ENCODE data around the gene CHERP. TPM values are rescaled to one million over a fixed set of nuclear protein-coding genes. Genes with fewer than 3 reads are reported as not detected.

CHERP gene
- total and polyA plus RNA-seq, 2 of the 13 experiments (the other 11 are each of a cell fraction or from before 2014, with no cell fraction given) = 4.3 to 5.4 TPM

GRCh38 chr19:16527971-16528521, 14.2 kb downstream of the CHERP start (continued):
- TF ChIP-seq, protein P1, sequence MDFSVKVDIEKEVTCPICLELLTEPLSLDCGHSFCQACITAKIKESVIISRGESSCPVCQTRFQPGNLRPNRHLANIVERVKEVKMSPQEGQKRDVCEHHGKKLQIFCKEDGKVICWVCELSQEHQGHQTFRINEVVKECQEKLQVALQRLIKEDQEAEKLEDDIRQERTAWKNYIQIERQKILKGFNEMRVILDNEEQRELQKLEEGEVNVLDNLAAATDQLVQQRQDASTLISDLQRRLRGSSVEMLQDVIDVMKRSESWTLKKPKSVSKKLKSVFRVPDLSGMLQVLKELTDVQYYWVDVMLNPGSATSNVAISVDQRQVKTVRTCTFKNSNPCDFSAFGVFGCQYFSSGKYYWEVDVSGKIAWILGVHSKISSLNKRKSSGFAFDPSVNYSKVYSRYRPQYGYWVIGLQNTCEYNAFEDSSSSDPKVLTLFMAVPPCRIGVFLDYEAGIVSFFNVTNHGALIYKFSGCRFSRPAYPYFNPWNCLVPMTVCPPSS (IDR thresholded peaks at IDR 0.05) = no peak
- no peak for TF ChIP-seq TFE3 (CRISPR knock-in tag; IDR thresholded peaks at IDR 0.05)
- TF ChIP-seq HOXA7 (CRISPR knock-in tag; IDR thresholded peaks at IDR 0.05) = no peak
- no peak for TF ChIP-seq MEIS1 (CRISPR knock-in tag; IDR thresholded peaks at IDR 0.05; ENCODE audit: borderline replicate concordance)
- TF ChIP-seq, protein P2, sequence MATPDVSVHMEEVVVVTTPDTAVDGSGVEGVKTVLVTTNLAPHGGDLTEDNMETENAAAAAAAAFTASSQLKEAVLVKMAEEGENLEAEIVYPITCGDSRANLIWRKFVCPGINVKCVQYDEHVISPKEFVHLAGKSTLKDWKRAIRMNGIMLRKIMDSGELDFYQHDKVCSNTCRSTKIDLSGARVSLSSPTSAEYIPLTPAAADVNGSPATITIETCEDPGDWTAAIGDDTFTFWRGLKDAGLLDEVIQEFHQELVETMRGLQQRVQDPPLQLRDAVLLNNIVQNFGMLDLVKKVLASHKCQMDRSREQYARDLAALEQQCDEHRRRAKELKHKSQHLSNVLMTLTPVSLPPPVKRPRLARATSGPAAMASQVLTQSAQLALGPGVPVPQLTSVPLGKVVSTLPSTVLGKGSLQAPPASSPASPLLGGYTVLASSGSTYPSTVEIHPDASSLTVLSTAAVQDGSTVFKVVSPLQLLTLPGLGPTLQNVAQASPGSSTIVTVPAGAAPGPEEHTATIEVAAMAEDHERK (CRISPR knock-in tag; IDR thresholded peaks at IDR 0.05; ENCODE audit: low read depth) = no peak
- no peak for TF ChIP-seq ZNF75D (CRISPR knock-in tag; IDR thresholded peaks at IDR 0.05; ENCODE audit: borderline replicate concordance)
- TF ChIP-seq ZNF674 (CRISPR knock-in tag; IDR thresholded peaks at IDR 0.05; ENCODE audit: low read depth) = no peak
- TF ChIP-seq, protein P3, sequence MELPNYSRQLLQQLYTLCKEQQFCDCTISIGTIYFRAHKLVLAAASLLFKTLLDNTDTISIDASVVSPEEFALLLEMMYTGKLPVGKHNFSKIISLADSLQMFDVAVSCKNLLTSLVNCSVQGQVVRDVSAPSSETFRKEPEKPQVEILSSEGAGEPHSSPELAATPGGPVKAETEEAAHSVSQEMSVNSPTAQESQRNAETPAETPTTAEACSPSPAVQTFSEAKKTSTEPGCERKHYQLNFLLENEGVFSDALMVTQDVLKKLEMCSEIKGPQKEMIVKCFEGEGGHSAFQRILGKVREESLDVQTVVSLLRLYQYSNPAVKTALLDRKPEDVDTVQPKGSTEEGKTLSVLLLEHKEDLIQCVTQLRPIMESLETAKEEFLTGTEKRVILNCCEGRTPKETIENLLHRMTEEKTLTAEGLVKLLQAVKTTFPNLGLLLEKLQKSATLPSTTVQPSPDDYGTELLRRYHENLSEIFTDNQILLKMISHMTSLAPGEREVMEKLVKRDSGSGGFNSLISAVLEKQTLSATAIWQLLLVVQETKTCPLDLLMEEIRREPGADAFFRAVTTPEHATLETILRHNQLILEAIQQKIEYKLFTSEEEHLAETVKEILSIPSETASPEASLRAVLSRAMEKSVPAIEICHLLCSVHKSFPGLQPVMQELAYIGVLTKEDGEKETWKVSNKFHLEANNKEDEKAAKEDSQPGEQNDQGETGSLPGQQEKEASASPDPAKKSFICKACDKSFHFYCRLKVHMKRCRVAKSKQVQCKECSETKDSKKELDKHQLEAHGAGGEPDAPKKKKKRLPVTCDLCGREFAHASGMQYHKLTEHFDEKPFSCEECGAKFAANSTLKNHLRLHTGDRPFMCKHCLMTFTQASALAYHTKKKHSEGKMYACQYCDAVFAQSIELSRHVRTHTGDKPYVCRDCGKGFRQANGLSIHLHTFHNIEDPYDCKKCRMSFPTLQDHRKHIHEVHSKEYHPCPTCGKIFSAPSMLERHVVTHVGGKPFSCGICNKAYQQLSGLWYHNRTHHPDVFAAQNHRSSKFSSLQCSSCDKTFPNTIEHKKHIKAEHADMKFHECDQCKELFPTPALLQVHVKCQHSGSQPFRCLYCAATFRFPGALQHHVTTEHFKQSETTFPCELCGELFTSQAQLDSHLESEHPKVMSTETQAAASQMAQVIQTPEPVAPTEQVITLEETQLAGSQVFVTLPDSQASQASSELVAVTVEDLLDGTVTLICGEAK (IDR thresholded peaks at IDR 0.05) = no peak
- TF ChIP-seq, protein P3 (CRISPR knock-in tag; IDR thresholded peaks at IDR 0.05) = no peak
- TF ChIP-seq, protein P4, sequence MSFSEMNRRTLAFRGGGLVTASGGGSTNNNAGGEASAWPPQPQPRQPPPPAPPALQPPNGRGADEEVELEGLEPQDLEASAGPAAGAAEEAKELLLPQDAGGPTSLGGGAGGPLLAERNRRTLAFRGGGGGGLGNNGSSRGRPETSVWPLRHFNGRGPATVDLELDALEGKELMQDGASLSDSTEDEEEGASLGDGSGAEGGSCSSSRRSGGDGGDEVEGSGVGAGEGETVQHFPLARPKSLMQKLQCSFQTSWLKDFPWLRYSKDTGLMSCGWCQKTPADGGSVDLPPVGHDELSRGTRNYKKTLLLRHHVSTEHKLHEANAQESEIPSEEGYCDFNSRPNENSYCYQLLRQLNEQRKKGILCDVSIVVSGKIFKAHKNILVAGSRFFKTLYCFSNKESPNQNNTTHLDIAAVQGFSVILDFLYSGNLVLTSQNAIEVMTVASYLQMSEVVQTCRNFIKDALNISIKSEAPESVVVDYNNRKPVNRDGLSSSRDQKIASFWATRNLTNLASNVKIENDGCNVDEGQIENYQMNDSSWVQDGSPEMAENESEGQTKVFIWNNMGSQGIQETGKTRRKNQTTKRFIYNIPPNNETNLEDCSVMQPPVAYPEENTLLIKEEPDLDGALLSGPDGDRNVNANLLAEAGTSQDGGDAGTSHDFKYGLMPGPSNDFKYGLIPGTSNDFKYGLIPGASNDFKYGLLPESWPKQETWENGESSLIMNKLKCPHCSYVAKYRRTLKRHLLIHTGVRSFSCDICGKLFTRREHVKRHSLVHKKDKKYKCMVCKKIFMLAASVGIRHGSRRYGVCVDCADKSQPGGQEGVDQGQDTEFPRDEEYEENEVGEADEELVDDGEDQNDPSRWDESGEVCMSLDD (CRISPR knock-in tag; IDR thresholded peaks at IDR 0.05; ENCODE audit: borderline replicate concordance) = no peak
- TF ChIP-seq STAG1 (CRISPR knock-in tag; IDR thresholded peaks at IDR 0.05) = peak; percentile 53
- TF ChIP-seq NR3C1 (CRISPR knock-in tag; IDR thresholded peaks at IDR 0.05) = no peak

Measured in HepG2 (cell line).